Jurkat, Clone E6-1 (cell line): ENCODE results near the gene MYH14.
A peak's percentile ranks its signal among the peaks of the same experiment; 100 is the strongest.
"Not testable (repeated sequence)": the region's sequence is repeated elsewhere in the genome, so short reads cannot be mapped to it uniquely, and the experiment has no call there.

Experiments used
- DNase-seq: peaks from one replicate; pipeline ENCODE4 v3.0.0-alpha.2; 2011; ENCODE audit warnings: low read depth, low spot score
- H3K4me3 ChIP-seq: 2 replicates; pipeline ENCODE4 v1.5.1; 2011; ENCODE audit warnings: mild to moderate bottlenecking, low read length, control low read depth, moderate library complexity

The MYH14 gene

GRCh38 chr19:50334741-50335421 lies 131.5 kb downstream of the MYH14 start:
- no peak overlapping the region for H3K4me3 ChIP-seq
- DNase-seq = no peak

- DNase-seq, H3K4me3 ChIP-seq: not testable (repeated sequence)
Observed at GRCh38 chr19:50337031-50337430, 133.6 kb downstream of the MYH14 start.

DNA sequence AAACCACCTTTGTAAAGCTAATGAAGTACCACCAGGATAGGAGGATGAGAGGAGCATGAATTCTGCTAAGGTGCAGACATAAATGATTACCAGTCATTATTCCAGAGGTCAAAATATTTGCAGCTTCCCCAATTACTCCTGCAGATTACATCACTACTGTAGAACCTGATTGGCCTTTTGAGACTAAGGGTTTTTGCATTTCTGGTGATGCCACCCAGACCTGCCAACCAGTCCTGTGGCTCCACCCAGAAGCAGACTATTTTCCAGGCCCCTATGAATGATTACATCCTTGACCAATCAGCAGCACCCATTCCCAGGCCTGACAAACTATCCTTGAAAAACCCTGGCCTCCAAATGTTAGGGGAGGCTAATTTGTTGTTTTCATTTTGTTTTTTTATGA lies 136.9 kb downstream of the MYH14 start:
- no peak for DNase-seq
- no peak overlapping the region for H3K4me3 ChIP-seq

GRCh38 chr19:50341091-50341564 lies 137.7 kb downstream of the MYH14 start:
- no peak overlapping the region for H3K4me3 ChIP-seq
- no peak for DNase-seq

DNA sequence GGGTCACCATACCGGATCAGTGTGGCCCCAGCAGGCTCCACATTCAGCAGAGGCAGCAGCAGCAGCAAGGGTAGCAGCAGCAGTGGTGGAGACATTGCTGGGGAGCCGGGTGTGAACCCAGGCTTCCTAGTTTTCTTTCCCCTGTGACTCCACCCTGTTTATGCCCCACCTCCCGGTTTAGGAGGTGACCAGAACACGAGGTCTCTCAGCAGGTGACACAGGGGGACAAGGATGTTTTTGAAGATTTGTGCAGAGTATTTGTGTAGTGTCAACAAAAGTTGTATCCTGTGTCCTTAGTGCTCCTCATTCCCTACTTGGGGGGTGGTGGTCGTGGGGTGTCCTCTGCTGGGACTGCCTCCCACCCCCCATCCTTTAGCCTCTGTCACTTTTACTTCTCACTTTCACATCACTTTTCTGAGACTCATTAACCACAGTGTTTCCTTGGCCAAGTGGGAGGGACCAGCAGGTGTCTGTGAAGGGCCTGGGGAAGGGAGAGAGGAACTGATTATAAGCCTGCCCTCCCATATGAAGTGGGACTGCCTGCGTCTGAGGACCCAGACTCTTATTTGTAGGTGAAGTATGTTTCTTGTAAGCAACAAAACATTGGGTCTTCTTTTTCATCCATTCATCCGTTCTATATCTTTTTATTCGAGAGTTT lies 141.4 kb downstream of the MYH14 start:
- DNase-seq = no peak
- H3K4me3 ChIP-seq = no peak overlapping the region

DNA sequence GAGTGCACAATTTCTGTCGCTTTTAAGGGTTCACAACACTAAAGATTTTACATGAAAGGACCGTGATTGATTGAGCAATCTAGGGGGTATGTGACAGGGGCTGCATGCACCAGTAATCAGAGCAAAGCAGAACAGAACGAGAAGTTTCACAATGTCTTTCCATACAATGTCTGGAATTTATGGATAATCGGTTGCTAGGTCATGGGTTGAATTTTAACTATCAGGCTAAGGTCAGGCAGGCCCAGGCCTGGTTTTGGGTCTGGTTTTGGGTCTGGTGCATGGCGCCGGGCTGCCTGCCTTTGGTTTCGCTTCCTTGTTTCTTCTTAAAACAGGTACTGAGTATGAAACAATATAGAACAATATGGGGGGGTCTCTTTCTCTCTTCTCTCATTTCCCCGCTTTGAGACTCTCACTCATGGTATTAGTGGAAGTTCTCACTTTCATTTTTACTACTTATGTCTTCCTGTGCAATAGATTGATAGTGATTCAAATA lies 143.7 kb downstream of the MYH14 start:
- DNase-seq, H3K4me3 ChIP-seq: not testable (repeated sequence)

DNA sequence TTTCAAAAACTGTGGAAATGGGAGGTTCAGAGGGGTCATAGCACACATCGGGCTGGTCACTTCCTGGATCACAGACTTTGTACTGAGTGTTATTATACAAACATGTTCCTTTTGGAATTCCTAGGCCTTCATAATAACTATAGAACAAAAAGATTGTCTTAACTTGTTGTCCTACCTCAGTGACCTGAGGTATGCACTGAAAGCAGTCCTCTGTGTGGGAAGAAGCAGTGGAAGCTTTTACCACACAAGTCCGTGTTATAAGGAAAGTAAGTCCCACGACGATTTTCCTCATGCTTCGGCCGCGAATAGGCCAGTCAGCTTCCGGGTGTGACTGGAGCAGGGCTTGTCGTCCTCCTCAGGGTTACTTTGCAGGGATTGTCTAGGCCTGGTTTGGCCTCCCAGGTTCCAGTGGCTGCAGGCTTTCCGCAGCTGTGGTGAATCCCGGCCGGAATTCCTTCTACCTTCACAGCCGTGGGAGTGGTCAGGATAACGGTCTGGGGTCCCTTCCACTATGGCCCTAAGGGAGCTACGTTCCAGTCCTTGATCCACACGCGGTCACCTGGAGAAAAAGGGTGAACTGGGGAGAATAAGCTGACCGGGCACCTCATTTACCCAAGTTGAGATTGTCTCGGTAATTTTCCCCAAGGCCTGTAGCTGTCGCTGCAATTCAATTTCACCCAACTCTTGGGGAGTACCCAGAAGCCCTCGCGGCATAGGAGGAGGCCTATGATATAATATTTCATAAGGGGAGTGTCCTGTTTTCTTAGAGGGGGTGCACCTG lies 146.0 kb downstream of the MYH14 start:
- no peak for DNase-seq
- no peak overlapping the region for H3K4me3 ChIP-seq

DNA sequence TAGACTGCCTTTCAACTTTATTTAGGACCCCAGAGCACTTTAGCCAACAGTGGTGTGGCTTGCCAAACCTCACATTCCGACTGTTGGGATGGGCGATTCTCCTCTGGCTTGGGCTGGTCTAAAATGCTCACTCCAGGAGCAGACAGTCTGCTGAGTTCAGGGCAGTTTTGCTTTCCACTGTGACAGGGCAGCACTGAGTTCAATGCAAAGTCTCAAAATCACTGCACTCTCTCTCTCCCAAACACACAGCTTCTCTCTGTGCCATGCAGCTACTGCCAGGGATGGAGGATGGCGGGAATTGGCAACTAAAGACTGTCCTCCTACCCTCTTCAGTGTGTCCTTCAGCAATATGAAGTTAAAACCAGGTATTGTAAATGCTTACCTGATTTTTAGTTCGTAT lies 148.8 kb downstream of the MYH14 start:
- no peak overlapping the region for H3K4me3 ChIP-seq
- DNase-seq = no peak

DNA sequence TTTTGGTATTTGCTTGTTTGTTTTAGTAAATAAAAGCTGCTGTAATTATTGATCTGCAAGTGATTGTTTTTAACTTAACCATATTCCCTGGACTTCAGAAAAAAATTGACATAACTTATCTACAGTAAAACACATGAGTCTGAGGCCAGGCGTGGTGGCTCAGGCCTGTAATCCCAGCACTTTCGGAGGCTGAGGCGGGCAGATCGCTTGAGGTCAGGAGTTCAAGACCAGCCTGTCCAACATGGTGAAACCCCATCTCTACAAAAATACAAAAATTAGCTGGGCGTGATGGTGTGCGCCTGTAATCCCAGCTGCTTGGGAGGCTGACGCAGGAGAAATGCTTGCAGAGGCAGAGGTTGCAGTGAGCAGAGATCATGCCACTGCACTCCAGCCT lies 150.1 kb downstream of the MYH14 start:
- not testable (repeated sequence) for H3K4me3 ChIP-seq, DNase-seq

GRCh38 chr19:50356691-50357177 lies 153.3 kb downstream of the MYH14 start:
- DNase-seq = no peak
- no peak overlapping the region for H3K4me3 ChIP-seq

DNA sequence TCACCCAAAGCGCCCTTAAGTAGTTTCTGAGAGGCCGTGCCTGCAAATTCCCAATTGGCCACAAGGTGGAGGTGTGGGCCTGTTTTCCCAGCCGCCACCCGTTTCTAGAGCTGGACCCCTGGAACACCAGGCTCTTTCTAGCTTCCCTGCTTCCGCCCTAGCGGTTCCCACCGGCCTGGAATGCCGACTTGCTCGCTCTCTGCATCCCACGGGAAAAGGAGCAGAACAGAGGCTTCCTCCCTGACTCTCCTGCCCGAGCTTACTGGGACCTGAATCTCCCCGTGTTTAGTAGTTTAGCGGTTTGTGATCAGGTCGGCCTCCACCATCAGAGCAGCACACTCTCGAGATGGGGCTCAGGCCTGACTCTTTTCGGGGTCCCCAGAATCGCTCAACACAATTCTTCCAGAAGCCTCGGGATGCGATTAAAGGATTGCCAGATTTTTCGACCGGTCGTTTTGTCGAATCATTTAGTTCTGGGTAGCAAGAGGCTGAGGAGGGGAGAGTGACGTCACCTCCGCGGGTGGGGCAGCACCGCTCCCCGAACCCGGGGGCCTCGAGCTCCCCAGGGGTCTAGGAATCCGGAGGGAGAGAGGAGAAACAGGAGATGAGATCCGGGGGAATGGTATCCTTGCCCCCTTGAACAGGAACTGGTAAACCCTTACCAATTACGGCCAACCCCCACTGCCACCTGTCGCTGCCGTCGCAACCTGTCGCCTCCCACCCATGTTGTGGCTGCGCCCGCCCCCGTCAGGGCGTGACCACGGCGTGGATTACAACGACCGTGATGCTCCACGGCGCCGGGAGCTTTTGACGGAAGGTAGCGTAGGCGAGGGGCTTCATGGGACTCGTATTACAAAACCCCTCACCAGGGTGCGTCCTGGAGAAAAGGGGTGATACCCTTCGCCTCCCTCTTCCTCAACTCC lies 154.0 kb downstream of the MYH14 start:
- peak overlapping the region; percentile 60 for H3K4me3 ChIP-seq
- DNase-seq = peak; percentile 72

GRCh38 chr19:50358483-50359327 lies 155.3 kb downstream of the MYH14 start:
- H3K4me3 ChIP-seq = peak overlapping the region; percentile 60
- DNase-seq = peak; percentile 50

DNA sequence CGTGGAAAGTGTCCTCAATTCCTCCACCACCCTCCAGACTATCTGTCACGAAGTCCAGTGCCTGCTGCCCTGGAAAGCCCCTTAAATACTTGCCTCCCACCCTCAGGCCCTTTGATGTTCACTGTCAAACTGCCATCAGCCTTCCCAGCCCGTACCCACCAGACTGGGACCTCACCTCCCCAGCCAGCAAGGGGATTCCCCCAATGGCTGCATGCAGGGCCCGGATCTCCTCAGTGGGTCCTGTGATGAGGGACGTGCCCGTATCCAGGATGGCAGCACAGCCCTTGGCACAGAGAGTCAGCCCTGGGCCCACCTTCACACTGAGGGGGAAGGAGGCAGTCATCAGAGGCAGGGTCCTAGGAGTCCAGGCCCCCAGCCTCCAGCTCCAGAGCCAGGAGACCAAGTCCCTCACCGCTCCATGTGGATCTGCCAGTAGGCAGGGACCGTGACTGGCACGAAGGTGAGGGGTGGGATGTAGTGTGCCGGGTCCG lies 156.0 kb downstream of the MYH14 start:
- DNase-seq = no peak
- H3K4me3 ChIP-seq = no peak overlapping the region
